CD4-positive, alpha-beta T cell treated with Interleukin-17A for 4 hours (primary cell): ENCODE data around the gene TCERG1L.
"Not testable (repeated sequence)": the region's sequence is repeated elsewhere in the genome, so short reads cannot be mapped to it uniquely, and the experiment has no call there.

ENCODE experiments used
- DNase-seq: peaks from one replicate; pipeline ENCODE4 v3.0.0-alpha.2; 2020; ENCODE audit warnings: mixed read lengths

The TCERG1L gene, protein sequence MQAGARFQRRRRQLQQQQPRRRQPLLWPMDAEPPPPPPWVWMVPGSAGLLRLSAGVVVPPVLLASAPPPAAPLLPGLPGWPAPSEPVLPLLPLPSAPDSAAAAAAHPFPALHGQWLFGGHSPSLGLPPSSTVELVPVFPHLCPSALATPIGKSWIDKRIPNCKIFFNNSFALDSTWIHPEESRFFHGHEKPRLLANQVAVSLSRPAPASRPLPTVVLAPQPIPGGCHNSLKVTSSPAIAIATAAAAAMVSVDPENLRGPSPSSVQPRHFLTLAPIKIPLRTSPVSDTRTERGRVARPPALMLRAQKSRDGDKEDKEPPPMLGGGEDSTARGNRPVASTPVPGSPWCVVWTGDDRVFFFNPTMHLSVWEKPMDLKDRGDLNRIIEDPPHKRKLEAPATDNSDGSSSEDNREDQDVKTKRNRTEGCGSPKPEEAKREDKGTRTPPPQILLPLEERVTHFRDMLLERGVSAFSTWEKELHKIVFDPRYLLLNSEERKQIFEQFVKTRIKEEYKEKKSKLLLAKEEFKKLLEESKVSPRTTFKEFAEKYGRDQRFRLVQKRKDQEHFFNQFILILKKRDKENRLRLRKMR

DNA sequence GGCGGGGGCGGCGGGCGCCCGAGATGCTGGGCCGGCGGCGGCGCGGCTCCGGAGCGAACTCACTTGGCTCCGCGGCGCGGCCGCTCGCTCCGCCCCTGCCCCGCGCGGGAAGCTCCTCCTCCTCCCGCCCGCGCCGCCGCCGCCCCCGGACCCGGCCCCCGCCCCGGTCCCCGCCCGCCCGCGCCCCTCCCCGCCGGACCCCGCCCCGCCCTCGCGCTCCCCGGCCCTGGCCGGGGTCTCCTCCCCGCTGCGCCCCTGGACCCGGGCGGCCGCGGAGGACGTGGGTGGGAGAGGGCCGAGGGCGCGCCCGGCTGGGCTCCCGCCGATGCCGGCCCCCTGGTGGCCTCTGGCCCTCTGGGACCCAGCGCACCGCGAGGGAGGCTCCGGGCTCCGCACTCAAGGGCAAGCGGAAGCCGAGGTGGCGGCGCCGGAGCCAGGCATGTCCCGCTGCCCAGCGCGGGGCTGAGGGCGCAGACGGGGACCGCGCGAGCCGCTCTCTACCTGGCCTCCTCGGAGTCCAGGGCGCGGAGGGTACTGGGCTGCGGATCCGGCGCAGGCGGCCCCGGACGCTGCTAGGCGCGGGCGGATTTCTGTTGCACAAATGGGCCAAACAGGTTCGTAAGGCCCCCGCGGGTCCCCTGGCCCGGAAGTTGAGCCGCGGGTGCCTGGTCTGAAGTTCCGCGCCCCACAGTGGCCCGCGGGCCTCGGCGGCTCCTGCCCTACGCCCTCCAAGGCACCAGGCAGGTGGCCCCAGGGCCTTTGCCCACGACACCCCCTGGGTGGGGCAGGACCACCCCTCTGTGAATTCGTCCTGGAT is at the start of gene TCERG1L:
TCERG1L (minus strand) TSS at position 61 of the 817 bp plus-strand sequence. CDS start 86 bp downstream, outside the sequence.
- no peak for DNase-seq

DNA sequence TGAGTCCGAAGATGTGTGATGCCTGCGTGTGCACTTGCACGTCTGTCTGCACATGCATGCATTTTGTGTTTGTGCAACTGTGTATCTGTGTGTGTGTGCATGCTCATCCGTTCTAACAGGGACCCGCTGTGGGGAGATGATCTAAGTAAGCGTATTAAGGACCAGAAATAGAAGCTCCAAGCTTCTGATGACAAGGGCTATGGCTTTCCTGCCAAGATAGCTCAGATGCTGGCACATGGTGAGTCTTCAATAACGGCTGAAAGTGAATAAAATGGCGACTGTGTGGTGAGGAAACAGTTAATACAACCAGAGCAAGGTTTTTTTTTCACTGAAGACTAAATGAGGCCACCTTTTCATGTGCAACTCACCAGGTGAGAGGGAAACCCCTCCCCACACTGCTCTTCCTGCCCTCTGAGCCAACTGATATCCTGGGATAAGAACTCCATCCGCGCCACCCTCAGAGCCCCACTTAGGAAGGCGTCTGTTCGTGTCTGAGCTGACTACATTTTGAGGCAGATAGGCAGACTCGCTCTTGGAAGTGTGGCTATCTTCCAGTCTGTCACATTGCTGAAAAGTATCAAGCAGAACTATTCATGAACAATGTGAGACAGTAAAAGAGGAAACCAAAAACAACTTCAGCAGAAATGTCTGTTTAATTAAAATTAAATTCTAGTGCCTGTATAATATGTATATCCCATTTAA is 47.4 kb upstream of the TCERG1L start:
- DNase-seq: no peak

DNA sequence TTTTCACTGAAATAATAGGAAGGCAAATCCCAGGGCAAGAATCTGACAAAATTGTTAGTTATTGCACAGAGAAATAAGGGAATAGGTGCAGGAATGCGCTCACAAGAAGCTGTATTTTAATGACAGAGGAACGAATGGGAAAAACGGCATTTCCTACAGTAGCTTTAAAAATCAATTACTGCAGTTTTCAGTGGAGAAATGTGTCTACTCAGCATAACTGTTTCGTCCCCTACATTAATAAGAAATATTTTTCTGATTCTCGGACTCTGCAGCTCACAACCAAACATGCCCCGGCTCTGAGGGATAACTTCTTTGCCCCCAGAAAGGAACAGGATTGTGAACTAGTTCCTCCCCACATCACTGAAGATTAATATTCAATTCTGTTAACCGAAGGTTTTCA is 44.9 kb upstream of the TCERG1L start:
- no peak for DNase-seq

DNA sequence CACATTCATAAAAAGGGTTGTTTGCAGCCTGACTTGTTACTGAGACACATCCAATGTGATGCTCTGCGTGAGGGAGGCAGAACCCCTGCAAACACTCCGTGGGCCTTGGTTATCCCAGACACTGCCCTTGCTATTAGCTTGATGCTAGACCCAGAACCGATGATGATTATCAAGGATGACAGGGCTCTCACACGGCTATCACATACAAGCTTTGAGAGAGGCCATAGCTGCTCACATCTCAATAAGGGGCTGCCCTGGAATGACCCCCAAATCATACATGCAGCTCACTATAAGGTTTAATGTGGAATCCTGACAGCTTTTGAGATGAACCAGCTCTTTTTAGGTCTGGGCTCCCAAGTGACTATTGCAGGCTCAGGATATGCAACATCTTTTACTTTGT is 44.4 kb upstream of the TCERG1L start:
- DNase-seq: no peak

DNA sequence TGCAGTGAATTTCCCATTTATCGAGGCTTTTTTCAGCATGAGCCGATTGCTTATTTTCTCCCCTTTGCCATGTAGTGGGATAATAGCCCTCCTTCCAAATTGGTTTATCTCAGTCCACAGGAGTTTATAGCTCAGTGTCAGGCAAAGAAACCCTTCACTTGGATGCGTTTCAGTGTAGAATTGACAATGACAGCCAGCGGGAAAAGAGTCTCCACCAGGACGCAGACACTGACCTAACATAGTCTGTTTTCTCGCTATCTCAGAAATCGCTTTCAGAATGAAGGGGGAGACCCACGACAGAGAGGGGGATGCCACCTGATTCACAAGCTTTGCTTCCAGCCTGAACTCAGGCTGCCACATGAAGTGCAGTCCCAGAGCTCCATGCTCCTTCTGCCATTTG is 43.5 kb upstream of the TCERG1L start:
- no peak for DNase-seq

DNA sequence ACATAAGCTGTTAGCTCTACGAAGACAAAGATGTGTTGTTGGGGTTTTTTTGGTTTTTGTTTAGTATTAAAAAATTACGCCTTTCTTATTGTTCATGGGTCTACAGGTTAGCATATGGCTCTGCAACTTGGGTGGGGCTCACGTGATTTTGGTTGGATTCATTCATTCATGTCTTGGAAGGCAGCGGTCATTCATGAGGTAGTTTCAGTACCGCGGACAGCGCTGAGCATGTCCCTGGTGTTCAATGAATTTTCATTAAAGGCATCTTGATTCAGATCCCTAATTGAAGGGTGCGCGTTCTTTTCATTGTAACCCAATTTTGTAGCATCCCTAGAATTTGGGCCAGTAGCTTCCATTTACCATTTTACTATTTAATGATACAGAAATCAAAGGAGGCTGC is 42.9 kb upstream of the TCERG1L start:
- DNase-seq: no peak

DNA sequence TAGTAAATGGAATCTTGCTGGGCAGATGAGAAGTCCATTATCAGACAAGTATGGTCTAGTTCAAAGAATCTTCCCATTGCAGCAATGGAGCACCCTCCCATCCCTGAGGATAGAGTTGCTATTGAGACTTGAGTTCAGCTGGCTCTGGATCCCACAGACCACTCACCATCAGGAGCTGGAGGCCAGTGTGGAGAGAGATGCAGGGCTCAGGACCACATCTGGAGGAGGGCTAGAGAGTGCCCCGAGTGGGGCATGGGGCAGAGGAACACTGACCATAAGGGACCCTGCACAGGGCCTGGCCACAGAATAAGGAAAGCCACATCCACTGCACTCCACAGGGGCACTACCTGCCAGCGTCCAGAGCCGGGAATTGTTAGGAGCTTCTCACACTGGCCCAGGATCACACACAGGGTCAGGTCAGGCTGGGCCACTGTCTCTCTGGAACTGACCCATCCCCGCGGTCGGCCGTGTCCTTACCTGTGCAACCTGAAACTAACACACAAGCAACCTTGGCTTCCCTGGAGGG is 41.3 kb upstream of the TCERG1L start:
- no peak for DNase-seq

DNA sequence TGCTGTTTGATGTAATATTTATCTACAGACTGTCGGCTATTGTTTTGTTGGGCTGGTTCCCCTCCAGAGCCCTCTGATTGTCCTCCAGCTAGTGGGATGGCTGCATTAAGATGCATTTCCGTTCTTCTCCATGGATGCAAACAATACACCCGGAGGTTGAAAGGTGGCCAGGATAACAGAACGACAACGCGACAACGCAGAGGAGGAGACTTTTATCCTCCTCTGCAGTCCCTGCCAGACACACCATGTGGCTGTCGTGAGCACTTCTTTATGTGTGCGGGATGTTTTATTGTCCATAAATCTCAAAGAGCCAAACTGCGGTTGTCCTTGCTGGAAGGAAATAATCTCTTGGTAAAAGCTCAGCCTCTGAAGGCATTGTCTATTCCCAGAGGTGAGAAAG is 39.1 kb upstream of the TCERG1L start:
- DNase-seq: no peak

DNA sequence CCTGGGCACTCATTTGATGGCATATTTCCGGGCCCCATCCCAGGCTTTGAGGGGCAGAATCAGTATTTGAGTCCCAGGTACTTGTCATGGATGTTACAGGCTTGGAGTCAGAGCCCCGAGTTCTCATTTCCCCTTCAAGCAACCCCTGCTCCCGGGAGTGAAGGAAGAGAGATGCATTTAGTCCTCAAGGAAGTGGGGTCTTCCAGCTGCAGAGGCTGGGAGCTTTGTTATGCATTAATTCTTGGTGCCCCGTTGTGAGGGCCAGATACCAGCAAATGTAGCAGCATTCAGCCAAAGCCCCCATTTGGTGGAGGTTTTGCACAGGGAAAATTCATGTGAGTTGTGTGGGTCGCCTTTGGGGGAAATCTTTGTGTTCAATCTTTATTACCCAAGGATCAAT is 38.7 kb upstream of the TCERG1L start:
- no peak for DNase-seq

DNA sequence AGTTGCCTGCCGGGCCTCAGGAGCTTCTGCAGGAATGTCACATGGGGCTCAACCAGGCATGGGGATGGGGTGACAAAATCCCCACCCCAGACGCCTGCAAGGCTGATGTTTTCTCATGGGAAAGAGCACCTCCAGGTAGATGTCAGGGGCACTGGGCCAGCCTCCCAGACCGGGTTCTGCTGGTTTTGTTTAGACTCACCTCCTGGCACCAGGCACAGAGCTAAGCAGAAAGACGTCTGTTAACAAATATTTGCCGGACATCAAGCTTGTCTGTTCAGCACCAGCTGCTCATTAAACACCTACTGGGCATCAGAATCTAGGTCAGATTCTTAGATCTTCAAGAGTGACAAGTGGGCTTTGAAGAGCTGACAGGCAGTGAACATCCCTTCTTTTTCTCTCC is 34.9 kb upstream of the TCERG1L start:
- no peak for DNase-seq

DNA sequence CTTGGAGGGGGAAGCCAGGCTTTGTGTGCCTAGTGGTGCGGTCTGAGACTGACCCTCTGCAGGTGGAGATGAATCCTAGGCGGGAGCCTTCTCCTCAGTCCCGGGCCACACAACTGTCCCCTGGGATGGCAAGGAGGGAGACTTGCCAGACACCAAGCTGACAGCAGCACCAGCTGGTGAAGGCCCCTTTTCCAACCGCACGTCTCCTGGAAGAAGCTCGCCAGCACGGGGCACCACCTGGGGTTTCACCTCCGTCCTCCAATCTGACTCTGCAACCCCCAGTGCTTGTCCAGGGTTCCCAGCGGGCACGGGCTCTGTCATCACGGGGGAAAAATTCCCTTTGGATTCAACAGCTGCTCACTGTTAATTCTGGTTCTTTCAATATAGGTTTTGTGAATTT is 34.2 kb upstream of the TCERG1L start:
- no peak for DNase-seq

DNA sequence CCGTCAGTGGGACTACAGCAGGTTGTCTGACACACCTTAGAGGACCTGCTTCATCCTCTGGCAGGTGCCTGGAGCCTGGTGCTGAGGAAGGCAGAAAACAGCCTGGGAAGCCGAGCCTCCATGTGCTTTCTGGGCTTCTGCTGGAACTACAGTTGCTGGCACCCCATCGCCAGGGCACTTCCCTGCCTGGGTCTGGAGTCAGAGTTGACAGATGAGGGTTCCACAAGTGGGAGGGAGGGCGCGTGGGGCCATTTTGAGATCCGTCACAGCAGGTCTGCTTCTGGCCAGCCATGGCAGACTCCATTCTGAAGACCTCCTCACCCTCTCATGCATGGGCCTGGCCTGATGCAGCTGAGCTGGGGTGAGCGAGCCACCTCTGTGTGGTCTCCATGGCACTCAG is 33.2 kb upstream of the TCERG1L start:
- DNase-seq: no peak

DNA sequence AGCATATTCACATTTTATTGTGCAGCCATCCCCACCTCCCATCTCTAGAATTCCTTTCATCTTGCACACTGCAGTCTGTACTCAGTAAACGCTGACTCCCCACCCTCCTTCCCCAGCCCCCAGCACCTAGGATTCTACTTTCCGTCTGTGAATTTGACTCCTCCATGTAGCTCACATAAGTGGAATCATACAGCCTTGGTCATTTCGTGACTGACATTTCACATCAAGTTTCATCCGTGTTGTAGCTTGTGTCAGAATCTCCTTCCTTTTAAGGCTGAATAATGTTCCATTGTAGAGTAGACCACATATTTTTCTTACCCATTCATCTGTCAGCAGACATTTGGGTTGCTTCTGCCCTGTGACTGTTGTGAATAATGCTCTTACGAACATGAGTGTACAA is 26.2 kb upstream of the TCERG1L start:
- no peak for DNase-seq

DNA sequence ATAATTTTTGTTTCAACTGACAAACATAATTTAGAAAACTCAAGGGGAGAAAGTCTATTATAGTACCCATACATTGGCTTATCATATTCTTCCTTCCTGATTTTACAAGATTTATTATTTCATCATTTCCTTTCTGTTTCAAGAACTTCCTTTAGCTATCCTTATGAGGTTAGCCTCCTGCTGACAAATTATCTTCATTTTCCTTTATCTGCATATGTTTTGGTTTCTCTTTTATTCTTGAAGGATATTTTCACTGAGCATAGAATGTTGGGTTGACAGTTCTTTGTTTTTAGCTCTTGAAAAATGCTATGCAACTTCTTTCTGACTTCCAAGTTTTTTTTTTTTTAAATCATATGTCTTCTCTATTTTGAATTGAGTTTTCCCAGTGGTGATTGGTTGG is 21.3 kb upstream of the TCERG1L start:
- no peak for DNase-seq

DNA sequence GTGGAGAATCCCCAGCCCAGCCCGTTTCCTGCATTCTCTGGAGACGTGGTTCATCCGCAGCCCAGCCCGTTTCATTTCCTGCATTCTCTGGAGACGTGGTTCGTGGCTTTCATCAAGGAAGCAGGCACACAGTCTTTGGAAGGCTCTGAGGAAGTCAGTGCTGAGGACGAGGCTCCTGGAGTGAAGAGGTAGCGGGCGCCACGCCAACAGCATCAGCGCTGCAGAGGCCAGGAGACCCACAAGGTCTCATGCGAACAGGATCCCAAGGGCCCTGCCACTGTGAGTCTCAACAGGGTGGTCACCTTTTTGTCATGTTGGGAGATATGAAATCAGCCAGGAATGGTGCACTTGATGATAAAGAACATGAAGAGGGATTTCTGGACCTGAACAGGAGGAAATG is 12.4 kb upstream of the TCERG1L start:
- no peak for DNase-seq

DNA sequence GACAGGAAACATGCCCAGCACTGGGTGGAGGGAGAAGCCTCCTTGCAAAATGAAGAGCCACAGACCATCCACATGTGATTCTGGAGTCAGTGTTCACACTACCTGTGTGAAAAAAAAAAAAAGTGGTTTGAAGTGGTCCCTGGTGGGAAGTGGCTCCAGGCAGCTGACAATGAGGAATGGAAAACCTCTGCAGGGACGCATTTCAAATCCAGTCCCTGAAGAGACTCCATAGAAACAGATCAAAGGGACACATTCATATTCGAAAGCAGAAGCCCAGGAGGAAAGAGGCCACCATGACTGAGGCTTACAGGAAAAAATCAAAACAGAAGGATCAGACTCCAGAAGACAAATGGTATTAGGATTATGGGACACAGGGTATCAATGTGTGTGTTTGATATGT is 11.5 kb upstream of the TCERG1L start:
- no peak for DNase-seq

DNA sequence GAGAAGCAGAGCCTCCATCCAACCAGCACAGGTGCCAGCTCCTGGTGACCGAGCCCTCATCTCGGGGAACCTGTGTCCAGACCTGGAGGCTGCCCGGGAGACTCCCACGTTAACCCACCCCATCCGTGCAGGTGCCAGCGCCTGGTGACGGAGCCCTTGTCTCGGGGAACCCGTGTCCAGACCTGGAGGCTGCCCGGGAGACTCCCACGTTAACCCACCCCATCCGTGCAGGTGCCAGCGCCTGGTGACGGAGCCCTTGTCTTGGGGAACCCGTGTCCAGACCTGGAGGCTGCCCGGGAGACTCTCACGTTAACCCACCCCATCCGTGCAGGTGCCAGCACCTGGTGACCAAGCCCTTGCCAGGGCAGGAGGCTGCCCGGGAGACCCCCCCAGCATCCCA is 11.1 kb upstream of the TCERG1L start:
- not testable (repeated sequence) for DNase-seq

DNA sequence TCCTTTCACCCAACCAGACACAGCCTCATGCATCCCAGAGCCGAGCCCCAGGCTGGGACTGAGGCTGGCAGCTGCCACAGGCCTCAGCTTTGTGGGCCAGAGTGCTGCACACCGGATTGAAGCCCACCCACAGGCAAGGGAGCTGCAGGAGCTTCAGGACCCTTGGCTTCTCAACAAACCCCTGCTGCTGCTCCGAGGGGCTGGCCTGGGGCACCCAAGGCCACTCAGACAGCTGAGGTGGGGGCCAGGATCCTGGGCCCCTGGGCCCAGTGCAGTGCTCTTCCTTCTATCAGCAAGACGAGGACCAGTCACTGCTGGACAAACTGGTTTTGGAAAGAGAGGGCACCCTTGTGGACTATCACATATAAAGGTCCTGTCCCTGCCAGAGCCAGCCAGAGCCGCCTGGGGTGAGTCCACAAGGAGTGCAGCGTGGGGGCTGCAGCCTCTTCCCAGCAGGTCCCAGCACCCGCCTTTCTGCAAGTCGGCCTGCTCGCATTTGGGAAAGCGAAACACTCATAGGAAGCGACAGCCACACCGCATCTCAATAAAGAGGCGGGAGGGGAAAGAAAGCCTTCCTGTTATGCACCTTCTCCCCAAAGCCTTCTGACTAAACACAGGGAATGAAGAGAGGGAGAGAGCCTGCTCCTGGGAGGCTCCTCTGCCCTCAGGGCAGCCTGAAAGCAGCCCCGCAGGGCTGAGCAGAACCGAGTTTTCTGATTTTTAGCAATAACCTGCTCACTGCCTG is 9.5 kb upstream of the TCERG1L start:
- DNase-seq: no peak

DNA sequence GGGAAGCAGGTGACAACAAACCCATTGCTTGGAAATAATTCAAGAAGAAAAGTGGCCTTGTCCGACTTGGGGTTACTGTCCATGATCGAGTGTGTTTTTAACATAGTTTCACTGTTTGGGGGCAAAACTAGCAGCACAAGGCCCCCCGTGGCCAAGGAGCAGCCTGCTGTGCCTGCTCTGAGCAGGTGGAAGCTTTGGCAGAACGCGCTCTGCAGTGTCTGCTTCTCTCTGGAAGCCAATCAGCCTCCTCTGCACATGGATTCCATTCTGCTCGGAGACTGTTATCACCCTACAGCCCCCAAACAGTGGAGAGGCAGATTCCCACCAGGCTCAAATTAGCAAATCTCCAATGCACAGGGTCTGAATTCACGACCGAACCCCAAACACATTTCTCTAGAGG is 7.3 kb upstream of the TCERG1L start:
- no peak for DNase-seq

DNA sequence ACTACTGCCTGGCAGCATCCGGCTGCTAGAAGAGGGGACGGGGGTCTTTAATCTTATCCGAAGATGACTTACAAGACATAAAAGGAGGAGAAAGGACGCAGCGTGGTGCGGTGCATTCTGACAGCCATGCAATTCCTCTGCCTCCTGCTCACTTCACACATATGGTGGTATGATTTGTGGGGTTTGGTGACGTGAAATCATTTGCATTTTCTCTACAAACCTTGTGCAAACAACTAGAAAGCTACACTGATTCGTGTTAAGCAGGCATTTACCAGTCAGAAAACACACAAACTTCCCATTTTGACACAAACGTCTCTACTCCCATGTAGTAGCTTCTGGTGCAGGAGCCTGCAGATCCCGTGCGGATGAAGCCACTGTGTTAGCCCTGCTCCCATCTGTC is 6.8 kb upstream of the TCERG1L start:
- no peak for DNase-seq

DNA sequence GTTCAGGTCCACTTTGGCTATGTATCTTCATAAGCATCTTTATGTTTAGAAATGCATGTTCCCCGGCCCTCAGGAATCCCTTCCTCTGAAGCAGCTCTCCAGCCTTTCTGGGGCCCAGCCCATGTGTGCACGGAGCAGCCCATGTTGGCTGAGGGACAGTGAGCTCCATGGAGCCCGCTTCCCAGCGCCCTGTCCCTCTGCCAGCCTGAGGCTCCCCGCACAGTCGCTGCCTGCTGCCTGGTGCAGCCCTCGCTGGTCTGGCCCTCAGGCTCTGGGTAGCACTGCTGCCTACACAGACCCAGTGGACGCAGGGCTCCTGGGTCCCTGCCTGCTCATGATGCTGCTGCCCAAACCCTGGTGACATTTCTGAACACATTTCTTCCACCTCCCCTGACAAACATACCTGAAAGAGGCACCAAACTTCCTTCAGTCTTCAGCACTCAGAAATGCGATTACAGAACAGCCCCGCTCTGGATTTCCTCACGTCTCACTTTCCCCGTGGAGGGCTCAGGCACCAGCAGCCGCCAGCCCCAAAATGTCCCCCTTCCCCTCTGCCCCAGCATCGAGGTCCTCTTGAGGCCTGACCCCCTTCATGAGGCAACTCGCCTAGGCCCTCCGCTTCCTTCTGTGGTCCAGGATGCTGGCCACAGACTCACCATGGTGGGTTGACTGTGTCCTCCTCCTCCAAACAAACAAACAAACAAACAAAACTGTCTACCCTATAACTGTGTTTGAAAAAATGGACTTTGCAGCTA is 5.0 kb upstream of the TCERG1L start:
- no peak for DNase-seq

DNA sequence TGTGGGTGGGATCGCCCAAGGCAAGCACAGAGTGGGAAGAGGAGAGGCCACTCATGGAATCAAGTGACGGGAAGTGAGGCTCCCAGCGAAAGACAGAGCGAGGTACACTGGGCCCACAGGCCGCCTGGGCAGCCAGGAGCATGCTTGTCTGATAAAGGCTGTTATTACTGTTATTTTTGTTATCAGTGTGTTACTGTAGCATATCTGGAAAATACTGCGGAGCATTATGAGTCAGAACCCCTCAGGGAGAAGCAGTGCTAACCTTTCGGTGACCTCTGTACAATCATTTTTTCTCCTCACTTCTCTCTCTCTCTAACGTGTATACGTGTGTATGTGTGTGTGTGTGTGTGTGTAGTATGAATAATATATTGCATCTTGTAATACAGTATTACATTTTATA is 3.8 kb upstream of the TCERG1L start:
- no peak for DNase-seq
